ENCODE results near the gene MMP7. TPM values are rescaled to one million over a fixed set of nuclear protein-coding genes. Genes with fewer than 3 reads are reported as not detected.

Gene MMP7
- polyA plus RNA-seq, 1 of the 3 experiments (the other 2 are of a cell fraction) = 0.13 TPM

GRCh38 chr11:102486584-102486983 is 44.0 kb downstream of the MMP7 start:
- no peaks in the 10 kb centered on the region for H3K4me1 ChIP-seq (ENCODE audit: control insufficient read depth in 1 of 2, insufficient read depth in 2 of 2, low read depth in 1 of 2, low read length in 1 of 2)
- no peaks in the 10 kb centered on the region for H3F3A ChIP-seq (replicated peaks; ENCODE audit: insufficient read depth)
- H3K36me3 ChIP-seq (replicated peaks in 1 of 2; ENCODE audit: control insufficient read depth in 1 of 2, insufficient read depth in 2 of 2, low read length in 1 of 2) = no peaks in the 10 kb centered on the region
- ChIA-PET POLR2A (no interaction called here), CTCF (interaction anchor here (0.8 to 3.2 kb wide), 2 partner anchors 9 to 198 kb away, joined by 4 to 10 read pairs; no protein-coding TSS in a partner anchor)
- no peak overlapping the region for H3K4me3 ChIP-seq (ENCODE audit: low read depth in 2 of 2, low read length in 1 of 2)
- TF ChIP-seq ZBTB33 (IDR thresholded peaks at IDR 0.05; ENCODE audit: borderline replicate concordance, low read depth) (no peak), NFIC (IDR thresholded peaks at IDR 0.05; ENCODE audit: borderline replicate concordance) (no peak), PBX3 (IDR thresholded peaks at IDR 0.05) (no peak), CTCF (IDR thresholded peaks at IDR 0.05) (no peak), FOXJ3 (CRISPR knock-in tag; IDR thresholded peaks at IDR 0.05) (no peak), IRF3 (IDR thresholded peaks at IDR 0.05; ENCODE audit: low read depth, low read length) (no peak), USF1 (IDR thresholded peaks at IDR 0.05; ENCODE audit: borderline replicate concordance, low read depth) (no peak), EP300 (IDR thresholded peaks at IDR 0.05; ENCODE audit: borderline replicate concordance in 1 of 2, low read depth in 1 of 2, low read length in 1 of 2) (no peak)
- no peaks in the 10 kb centered on the region for H3K9me2 ChIP-seq
- H3K4me2 ChIP-seq = no peak overlapping the region
- no peak for DNase-seq
- no peak overlapping the region for H3K27ac ChIP-seq (ENCODE audit: low read depth in 2 of 2, low read length in 1 of 2)
- no peaks in the 10 kb centered on the region for H3K9me3 ChIP-seq
- no peaks in the 10 kb centered on the region for H3K27me3 ChIP-seq (ENCODE audit: insufficient read depth)
- no peak overlapping the region for H2AFZ ChIP-seq (ENCODE audit: low read depth)
- H3K9ac ChIP-seq = no peak overlapping the region
- no peaks in the 10 kb centered on the region for H3K79me2 ChIP-seq (ENCODE audit: insufficient read depth)
- WGBS (ENCODE audit: low lambda C conversion rate) = 93% methylated on average over 2 of the region's 2 CpGs
- no peaks in the 10 kb centered on the region for H4K20me1 ChIP-seq (ENCODE audit: insufficient read depth)

Data from SK-N-SH (cell line).